GM23248 (cell line): ENCODE results near the gene ARHGAP26. TPM values are rescaled to one million over a fixed set of nuclear protein-coding genes. Genes with fewer than 3 reads are reported as not detected.

Source experiments
- DNase-seq: peaks from one replicate; pipeline ENCODE4 v3.0.0-alpha.2; 2015
- H2AFZ ChIP-seq: fragments of 200-600 bp; sonication (generic); 2 replicates; pipeline ENCODE4 v1.6.1; 2016; ENCODE audit warnings: antibody characterized with exemption
- H3F3A ChIP-seq: fragments of 200-600 bp; sonication (generic); 2 replicates; pipeline ENCODE4 v1.6.1; 2016; ENCODE audit warnings: mild to moderate bottlenecking, antibody characterized with exemption, mixed run types; ENCODE audit not compliant: insufficient read depth
- H3K27ac ChIP-seq: fragments of 200-600 bp; sonication (generic); 2 replicates; pipeline ENCODE4 v1.5.1; 2016; ENCODE audit warnings: mild to moderate bottlenecking
- H3K27me3 ChIP-seq: fragments of 200-600 bp; sonication (generic); replicated peaks from 2 replicates; pipeline ENCODE4 v1.6.1; 2016; ENCODE audit warnings: mild to moderate bottlenecking; ENCODE audit not compliant: insufficient read depth
- H3K36me3 ChIP-seq: fragments of 200-600 bp; sonication (generic); 2 replicates; pipeline ENCODE4 v1.6.1; 2016; ENCODE audit warnings: low read depth, mild to moderate bottlenecking
- H3K4me1 ChIP-seq: fragments of 200-600 bp; sonication (generic); 2 replicates; pipeline ENCODE4 v1.6.1; 2016; ENCODE audit warnings: mild to moderate bottlenecking; ENCODE audit not compliant: insufficient read depth
- H3K4me2 ChIP-seq: fragments of 200-600 bp; sonication (generic); one replicate; pipeline ENCODE4 v1.6.1; 2016; ENCODE audit warnings: mild to moderate bottlenecking; ENCODE audit not compliant: unreplicated experiment
- H3K4me3 ChIP-seq: fragments of 200-600 bp; sonication (generic); 2 replicates; pipeline ENCODE4 v1.5.1; 2016; ENCODE audit warnings: mild to moderate bottlenecking
- H3K79me2 ChIP-seq: fragments of 200-600 bp; sonication (generic); 2 replicates; pipeline ENCODE4 v1.6.1; 2016; ENCODE audit warnings: mild to moderate bottlenecking; ENCODE audit not compliant: insufficient read depth
- H3K9ac ChIP-seq: fragments of 200-600 bp; sonication (generic); 2 replicates; pipeline ENCODE4 v1.6.1; 2016; ENCODE audit warnings: mild to moderate bottlenecking
- H3K9me2 ChIP-seq: fragments of 200-600 bp; sonication (generic); 2 replicates; pipeline ENCODE4 v1.6.1; 2016; ENCODE audit warnings: mixed run types, mild to moderate bottlenecking, moderate library complexity; ENCODE audit not compliant: insufficient read depth
- H3K9me3 ChIP-seq: fragments of 200-600 bp; sonication (generic); one replicate; pipeline ENCODE4 v1.6.1; 2017; ENCODE audit warnings: low read depth
- H4K20me1 ChIP-seq: fragments of 200-600 bp; sonication (generic); 2 replicates; pipeline ENCODE4 v1.6.0; 2016; ENCODE audit not compliant: insufficient read depth
- EZH2 ChIP-seq: fragments of 200-600 bp; sonication (generic); IDR thresholded peaks from 2 replicates; pipeline ENCODE4 v1.6.1; 2018; ENCODE audit warnings: antibody characterized with exemption, mild to moderate bottlenecking; ENCODE audit not compliant: insufficient read depth, poor library complexity, severe bottlenecking
- EZH2phosphoT487 ChIP-seq: fragments of 200-600 bp; sonication (generic); IDR thresholded peaks from 2 replicates; pipeline ENCODE4 v1.6.1; 2018; ENCODE audit warnings: antibody characterized with exemption, moderate library complexity, mild to moderate bottlenecking, low read depth; ENCODE audit not compliant: insufficient read depth
- WGBS, 2 experiments: methylation state at CpG; one replicate each; pipeline ENCODE4 v1.1.6; 2015 to 2017; ENCODE audit warnings: low lambda C conversion rate in 2 of 2, low coverage in 1 of 2; ENCODE audit errors: missing lambda C conversion rate in 2 of 2; 5-methylcytosine and 5-hydroxymethylcytosine counted together
- in situ Hi-C: fragments of 300-500 bp; cut with MboI; formaldehyde crosslinking; loops from 2 replicates; pipeline ENCODE4 v1.15.0; 2020
- polyA plus RNA-seq: library from polyadenylated mRNA; unstranded; fragments of >200 nt; fragmentation: Nextera tagmentation; extraction: Ambion mirVana; gene quantifications from 2 replicates; pipeline ENCODE4 v1.2.1, GENCODE V29; 2016
- total RNA-seq: library from RNA; depleted of rRNA; stranded (reverse); fragments of >200 nt; shearing (Covaris generic); gene quantifications from 2 replicates; pipeline ENCODE4 v1.2.3, GENCODE V29; 2014

Gene ARHGAP26
- total and polyA plus RNA-seq, 2 experiments from 2014 or later: 1.6 to 1.7 TPM

DNA sequence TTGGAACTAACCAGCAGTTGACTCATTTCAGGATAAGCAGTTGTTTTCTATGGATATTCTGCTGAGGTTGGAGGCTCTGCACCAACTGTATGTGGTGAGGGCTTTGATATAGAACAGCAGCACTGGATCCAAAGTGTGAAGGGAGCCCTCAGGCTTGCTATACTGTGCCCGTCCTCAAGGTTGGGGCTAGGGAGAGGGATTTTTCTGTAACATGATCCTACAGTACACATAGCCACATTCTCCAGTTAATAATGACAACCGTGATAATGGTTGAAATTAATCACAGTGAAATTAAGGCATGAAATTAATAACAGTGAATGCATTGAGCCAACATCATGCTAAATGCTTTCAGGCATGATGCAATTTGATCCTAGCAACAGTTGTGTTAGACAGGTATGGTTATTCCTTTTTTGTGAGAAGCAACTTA, 36.7 kb downstream of the ARHGAP26 start:
- 93 to 98% methylated on average over 2 of the region's 2 CpGs for WGBS, 2 experiments
- Histone ChIP-seq H3K36me3 (no peaks in the 10 kb centered on the region), H4K20me1 (no peaks in the 10 kb centered on the region), H3K9ac (no peak overlapping the region), H3K79me2 (no peaks in the 10 kb centered on the region), H3K4me1 (no peaks in the 10 kb centered on the region), H3K27me3 (no peaks in the 10 kb centered on the region), H2AFZ (no peak overlapping the region), H3K9me2 (no peaks in the 10 kb centered on the region), H3F3A (no peaks in the 10 kb centered on the region), H3K9me3 (no peaks in the 10 kb centered on the region), H3K27ac (no peak overlapping the region), H3K4me2 (no peak overlapping the region), H3K4me3 (no peak overlapping the region)
- no peak for DNase-seq
- in situ Hi-C loops: no loop called here
- TF ChIP-seq EZH2phosphoT487: no peak
- no peak for TF ChIP-seq EZH2

DNA sequence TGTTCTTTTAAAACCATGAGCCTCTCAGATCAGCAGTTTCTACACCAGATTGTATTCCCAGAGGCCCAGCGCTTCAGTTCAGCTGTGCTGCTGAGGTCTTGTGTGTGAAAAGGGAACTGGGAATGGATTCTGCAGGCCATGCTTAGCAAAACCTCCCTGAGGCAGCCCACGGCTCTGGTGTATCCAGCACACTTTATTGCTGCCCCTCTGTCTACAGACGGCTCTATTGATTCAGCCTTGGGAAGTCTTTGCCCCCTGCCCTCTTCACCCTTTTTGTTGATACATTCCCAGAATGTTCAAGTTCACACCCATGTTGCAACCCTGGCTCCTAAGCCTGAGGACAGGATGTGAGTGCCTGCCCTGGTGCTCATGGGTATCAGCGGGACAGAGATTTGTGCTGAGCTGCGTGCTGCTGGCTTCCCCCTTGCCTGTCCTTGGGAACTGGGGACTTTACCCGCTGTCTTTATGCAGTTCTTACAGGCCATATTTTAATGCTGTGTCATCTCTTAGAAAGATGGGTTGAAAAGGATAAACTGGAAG, 37.3 kb downstream of the ARHGAP26 start:
- H3K79me2 ChIP-seq: no peaks in the 10 kb centered on the region
- no peaks in the 10 kb centered on the region for H3K27me3 ChIP-seq
- H3K4me3 ChIP-seq: no peak overlapping the region
- no peaks in the 10 kb centered on the region for H3F3A ChIP-seq
- H3K27ac ChIP-seq: no peak overlapping the region
- 89 to 96% methylated on average over 6 of the region's 6 CpGs for WGBS, 2 experiments
- H4K20me1 ChIP-seq: no peaks in the 10 kb centered on the region
- no peak overlapping the region for H3K4me2 ChIP-seq
- in situ Hi-C loops: no loop called here
- H3K9me3 ChIP-seq: no peaks in the 10 kb centered on the region
- no peak overlapping the region for H2AFZ ChIP-seq
- no peak overlapping the region for H3K9ac ChIP-seq
- no peaks in the 10 kb centered on the region for H3K9me2 ChIP-seq
- TF ChIP-seq EZH2: no peak
- no peak for TF ChIP-seq EZH2phosphoT487
- no peaks in the 10 kb centered on the region for H3K36me3 ChIP-seq
- no peaks in the 10 kb centered on the region for H3K4me1 ChIP-seq
- no peak for DNase-seq

DNA sequence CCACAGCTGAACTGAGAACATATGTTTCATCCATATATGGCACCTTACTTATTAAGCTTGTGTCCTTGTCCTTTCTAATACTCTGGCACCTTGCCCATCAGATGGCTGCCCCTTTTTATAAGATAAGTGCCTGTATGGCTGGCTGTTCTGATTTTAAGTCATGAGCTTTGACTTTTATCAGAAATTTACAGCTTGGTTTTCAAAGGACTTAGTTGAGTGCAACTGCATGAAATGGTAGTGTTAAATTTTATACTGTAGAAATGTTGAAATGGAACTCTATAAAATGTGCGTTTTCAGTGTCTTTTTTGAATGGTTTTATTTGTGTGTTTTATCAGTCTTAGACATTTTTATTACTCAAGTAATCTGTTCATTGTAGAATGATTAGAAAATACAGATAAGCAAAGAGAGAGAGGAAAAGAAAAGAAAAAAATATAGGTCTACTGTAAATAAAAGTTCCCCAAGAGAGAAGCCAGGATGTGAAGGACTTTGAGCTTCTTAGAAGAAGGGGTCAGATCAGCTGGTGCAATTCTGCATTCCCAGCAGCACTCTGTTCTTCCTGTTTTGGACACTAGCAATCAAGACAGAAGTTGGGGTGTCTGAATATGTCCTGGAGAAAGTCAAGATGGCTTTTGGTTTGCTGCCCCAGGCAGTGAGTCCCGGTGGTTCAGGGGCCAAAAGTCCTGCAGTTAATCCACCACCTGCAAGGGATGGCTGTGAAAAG, 38.9 kb downstream of the ARHGAP26 start:
- Histone ChIP-seq H4K20me1 (no peaks in the 10 kb centered on the region), H3K9ac (no peak overlapping the region), H3K79me2 (no peaks in the 10 kb centered on the region), H3K27me3 (no peaks in the 10 kb centered on the region), H3K9me2 (no peaks in the 10 kb centered on the region), H3K27ac (no peak overlapping the region), H3K4me2 (no peak overlapping the region), H2AFZ (no peak overlapping the region), H3K4me1 (no peaks in the 10 kb centered on the region), H3F3A (no peaks in the 10 kb centered on the region), H3K9me3 (no peaks in the 10 kb centered on the region), H3K36me3 (no peaks in the 10 kb centered on the region), H3K4me3 (no peak overlapping the region)
- in situ Hi-C loops: no loop called here
- 80 to 91% methylated on average over 2 of the region's 2 CpGs for WGBS, 2 experiments
- TF ChIP-seq EZH2 (no peak), EZH2phosphoT487 (no peak)
- no peak for DNase-seq

DNA sequence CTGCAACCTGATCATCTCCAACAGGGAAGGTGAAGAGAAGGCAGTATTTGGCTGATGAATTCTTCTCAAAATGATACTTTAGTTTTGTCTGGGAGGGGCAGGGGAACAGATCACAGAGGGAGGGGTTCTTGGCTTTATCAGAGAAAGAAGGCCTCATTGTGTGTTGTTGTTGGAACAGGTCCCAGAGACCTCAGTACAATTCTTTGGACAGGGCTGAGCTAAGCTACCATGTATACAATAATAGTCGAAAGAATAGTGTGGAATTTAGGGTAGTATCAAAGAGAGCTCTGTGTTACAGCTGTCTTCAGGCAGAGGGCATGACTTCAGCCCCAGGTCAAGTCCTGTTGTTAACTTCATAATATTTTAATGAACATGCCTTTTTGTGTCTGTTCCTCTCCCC, 39.9 kb downstream of the ARHGAP26 start:
- in situ Hi-C loops: no loop called here
- H3K79me2 ChIP-seq: no peaks in the 10 kb centered on the region
- no peaks in the 10 kb centered on the region for H3F3A ChIP-seq
- TF ChIP-seq EZH2 (no peak), EZH2phosphoT487 (no peak)
- H3K27ac ChIP-seq: no peak overlapping the region
- no peak overlapping the region for H3K4me3 ChIP-seq
- H3K9me3 ChIP-seq: no peaks in the 10 kb centered on the region
- no peaks in the 10 kb centered on the region for H3K27me3 ChIP-seq
- H3K9me2 ChIP-seq: no peaks in the 10 kb centered on the region
- H3K36me3 ChIP-seq: no peaks in the 10 kb centered on the region
- H4K20me1 ChIP-seq: no peaks in the 10 kb centered on the region
- no peak overlapping the region for H3K9ac ChIP-seq
- H3K4me1 ChIP-seq: no peaks in the 10 kb centered on the region
- no peak for DNase-seq
- H3K4me2 ChIP-seq: no peak overlapping the region
- no peak overlapping the region for H2AFZ ChIP-seq
- 59 to 74% methylated on average over 1 of the region's 1 CpG for WGBS, 2 experiments
